Dermis microvascular lymphatic vessel endothelial cell (primary cell): Measurements from ENCODE around the gene CLIP1. TPM values are rescaled to one million over a fixed set of nuclear protein-coding genes. Genes with fewer than 3 reads are reported as not detected.
"Not testable (repeated sequence)": the region's sequence is repeated elsewhere in the genome, so short reads cannot be mapped to it uniquely, and the experiment has no call there.

Experiments
- DNase-seq, 2 donors: peaks; one replicate each; pipeline versions ENCODE4 v3.0.0 to v3.0.0-alpha.2; 2010; ENCODE audit warnings: low read depth in 2 of 2
- total RNA-seq: library from RNA; depleted of rRNA; stranded (reverse); fragments of >200 nt; gene quantifications from 2 replicates; pipeline ENCODE4 v1.2.1, GENCODE V29; 2014

The CLIP1 gene
- total RNA-seq = 22.6 and 28.7 TPM in 2 replicates

DNA sequence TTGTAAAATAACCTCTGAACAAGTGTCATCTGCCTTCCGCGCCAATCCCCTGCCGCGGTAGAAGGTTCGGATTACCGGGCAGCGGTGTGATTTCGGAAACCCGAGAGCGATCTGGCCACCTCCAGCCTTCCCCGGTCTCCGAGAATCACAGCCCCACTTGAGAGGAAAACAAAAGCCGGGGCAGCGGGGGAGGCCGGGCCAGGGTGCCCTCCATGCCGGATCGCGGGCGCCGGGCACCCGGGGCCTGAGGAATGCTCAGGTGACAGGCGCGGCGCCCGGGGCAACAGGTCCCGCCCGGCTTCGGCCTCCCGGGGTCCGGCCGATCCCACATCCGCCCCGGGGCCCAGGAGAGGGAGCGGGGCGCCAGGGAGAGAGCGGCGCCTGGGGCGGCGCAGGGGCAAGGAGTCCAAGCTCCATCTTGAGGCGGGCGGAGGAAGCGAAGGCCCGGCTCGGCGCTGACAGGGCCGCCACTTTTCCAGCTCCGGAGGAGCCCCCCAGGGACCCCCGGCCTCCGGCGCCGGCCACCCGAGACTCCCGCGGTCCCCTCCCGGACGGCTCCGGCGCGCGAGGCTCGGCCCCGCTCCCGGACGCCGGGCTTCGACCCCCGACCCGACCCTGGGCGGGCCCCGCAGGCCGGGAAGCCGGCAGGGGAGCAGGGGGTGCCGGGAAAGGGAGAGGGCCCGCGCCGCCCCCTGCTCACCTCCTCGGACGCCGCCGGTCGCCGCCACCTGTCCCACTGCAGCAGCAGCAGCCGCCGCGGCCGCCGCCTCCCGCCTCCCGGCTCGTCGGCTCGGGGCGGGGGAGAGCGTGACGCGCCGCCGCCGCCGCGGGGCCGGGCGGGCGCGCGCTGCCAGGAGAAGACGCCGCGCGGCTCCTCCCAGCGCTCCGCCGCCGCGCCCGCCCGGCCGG is at the start of gene CLIP1:
CLIP1 (minus strand) TSS at position 849 of the 909 bp plus-strand sequence. CDS start 42,217 bp downstream, outside the sequence.
- peak in 1 of 2 donors; percentile 64 for DNase-seq

DNA sequence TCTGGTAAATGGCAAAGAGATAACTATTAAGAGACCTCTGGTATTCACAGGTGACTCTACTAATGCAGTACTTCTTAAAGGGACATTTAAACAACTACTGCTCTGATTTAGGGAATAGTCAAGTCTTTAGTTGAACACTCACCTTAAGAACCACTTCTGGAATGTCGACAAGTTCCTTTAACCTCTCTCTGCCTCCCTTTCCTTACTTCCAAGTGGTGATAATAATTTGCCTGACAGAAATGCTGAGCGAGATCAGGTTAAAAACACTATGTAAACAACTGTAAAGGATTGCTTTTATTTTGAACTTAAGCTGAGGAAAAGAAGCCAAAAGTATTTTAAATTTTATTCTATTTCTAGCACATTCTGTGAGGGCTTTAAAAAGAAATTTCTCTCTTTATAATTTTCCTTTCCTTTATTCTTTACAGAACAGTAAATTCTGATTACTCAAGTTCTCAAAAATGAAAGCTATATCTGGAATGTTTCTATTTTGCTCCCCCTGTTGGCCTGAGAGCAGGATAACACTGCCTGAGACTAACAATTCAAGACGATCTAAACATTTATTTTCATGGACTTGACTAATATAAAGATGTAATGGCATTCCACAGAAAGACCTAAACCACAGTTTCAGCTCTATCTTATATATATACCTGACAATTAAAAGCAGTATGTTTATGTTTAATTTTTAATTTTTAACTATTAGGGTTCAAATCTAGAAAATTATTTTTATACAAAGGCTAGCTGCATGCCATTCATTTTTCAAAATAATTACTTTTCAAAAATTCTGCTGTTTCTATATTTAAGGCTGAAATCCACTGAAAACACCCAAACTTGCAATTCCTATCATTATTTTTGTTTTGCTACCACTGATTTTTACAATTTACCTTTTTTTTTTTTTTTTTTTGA is 49.1 kb upstream of the CLIP1 start:
- DNase-seq = peak; percentile 61 to 75

DNA sequence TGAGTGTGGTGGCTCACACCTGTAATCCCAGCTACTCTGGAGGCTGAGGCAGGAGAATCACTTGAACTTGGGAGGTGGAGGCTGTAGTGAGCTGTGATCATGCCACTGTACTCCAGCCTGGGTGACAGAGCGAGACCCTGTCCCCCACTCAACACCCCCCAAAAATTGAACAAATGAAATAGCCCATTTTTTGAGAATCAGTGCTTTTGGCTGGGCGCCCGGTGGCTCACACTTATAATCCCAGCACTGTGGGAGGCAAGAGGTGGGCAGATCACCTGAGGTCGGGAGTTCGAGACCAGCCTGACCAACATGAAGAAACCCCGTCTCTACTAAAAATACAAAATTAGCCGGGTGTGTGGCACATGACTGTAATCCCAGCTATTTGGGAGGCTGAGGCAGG is 48.1 kb upstream of the CLIP1 start:
- DNase-seq = not testable (repeated sequence)

DNA sequence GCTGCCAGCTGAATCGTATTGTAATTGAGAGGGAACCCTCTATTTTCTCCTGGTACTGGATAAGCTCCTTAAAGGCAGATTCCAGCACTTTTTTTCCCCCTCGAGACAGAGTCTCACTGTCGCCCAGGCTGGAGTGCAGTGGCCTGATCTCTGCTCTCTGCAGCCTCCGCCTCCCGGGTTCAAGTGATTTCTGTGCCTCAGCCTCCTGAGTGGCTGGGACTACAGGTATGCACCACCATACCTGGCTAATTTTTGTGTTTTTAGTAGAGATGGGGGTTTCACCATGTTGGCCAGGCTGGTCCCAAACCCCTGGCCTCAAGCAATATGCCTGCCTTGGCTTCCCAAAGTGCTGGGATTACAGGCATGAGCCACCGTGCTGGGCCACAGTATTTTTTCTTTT is 47.4 kb upstream of the CLIP1 start:
- not testable (repeated sequence) for DNase-seq

- DNase-seq = no peak
These were observed 45.5 kb upstream of the CLIP1 start for GRCh38 chr12:122467983-122468382.

- peak; percentile 25 to 83 for DNase-seq
These were observed 42.0 kb upstream of the CLIP1 start for GRCh38 chr12:122464317-122465042.

GRCh38 chr12:122460641-122461040 is 38.2 kb upstream of the CLIP1 start:
- DNase-seq = no peak

DNA sequence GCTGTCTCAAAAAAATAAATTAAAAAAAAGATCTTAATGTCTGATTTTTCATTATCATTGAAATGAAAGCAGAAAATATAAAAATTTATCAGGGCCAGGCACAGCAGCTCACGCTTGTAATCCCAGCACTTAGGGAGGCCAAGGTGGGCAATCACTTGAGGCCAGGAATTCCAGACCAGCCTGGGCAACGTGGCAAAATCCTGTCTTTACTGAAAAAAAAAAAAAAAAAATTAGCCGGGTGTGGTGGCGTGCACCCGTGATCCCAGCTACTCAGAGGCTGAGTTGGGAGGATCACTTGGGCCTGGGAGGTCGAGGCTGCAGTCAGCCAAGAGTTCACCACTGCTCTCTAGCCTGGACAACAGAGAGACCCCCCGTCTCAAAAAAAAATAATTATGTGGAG is 37.6 kb upstream of the CLIP1 start:
- no peak for DNase-seq

- no peak for DNase-seq
These were observed 36.7 kb upstream of the CLIP1 start for GRCh38 chr12:122459211-122459610.

GRCh38 chr12:122458105-122459035 is 35.9 kb upstream of the CLIP1 start:
- no peak for DNase-seq

DNA sequence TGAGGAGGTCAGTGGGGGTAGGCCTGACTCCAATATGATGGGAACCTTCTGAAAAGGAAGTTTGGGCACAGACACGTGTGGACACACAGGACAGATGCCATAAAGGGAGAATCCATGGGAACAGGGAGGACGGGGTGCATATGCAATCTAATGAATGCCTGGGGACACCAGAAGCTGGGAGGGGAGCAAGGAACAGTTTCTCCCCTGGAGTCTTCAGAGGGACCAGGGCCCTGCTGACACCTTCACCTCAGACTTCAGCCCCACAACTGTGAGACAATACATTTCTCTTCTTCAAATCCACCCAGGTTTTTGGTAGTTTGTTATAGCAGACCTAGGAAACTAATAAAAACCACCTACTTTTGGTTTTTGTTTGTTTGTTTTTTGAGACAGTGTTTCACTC is 35.2 kb upstream of the CLIP1 start:
- DNase-seq = no peak

- DNase-seq = no peak
These were observed 32.3 kb upstream of the CLIP1 start for GRCh38 chr12:122454739-122455138.

DNA sequence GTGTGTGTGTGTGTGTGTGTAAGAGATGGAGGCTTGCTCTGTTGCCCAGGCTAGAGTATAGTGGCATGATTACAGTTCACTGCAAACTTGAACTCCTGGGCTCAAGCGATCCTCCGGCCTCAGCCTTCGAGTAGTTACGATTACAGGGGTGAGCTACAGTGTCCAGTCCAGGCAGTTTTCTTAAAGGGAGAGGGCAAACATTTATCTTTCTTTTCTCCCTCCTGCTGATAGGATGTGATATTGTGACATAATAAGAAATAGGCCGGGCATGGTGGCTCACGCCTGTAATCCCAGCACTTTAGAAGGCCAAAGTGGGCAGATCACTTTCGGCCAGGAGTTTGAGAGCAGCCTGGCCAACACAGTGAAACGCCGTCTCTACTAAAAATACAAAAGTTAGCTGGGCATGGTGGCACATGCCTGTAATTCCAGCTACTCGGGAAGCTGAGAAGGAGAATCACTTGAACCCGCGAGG is 31.8 kb upstream of the CLIP1 start:
- DNase-seq = no peak

GRCh38 chr12:122452701-122453285 is 30.3 kb upstream of the CLIP1 start:
- no peak for DNase-seq

GRCh38 chr12:122449317-122449716 is 26.8 kb upstream of the CLIP1 start:
- peak; percentile 29 to 39 for DNase-seq

- not testable (repeated sequence) for DNase-seq
These were observed 25.4 kb upstream of the CLIP1 start for GRCh38 chr12:122447825-122448224.

- DNase-seq = not testable (repeated sequence)
These were observed 23.9 kb upstream of the CLIP1 start for GRCh38 chr12:122446390-122446789.

DNA sequence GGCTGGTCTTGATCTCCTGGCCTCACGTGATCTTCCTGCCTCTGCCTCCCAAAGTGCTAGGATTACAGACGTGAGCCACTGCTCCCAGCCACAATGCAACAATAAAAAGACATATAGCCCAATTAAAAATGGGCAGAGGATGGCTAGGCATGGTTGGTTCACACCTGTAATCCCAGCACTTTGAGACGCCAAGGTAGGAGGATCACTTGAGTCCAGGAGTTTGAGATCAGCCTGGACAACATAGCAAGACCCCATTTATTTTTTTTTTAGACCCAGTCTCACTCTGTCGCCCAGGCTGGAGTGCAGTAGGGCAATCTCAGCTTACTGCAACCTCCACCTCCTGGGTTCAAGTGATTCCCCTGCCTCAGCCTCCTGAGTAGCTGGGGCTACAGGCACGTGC is 21.6 kb upstream of the CLIP1 start:
- not testable (repeated sequence) for DNase-seq

GRCh38 chr12:122438822-122439221 is 16.4 kb upstream of the CLIP1 start:
- not testable (repeated sequence) for DNase-seq

DNA sequence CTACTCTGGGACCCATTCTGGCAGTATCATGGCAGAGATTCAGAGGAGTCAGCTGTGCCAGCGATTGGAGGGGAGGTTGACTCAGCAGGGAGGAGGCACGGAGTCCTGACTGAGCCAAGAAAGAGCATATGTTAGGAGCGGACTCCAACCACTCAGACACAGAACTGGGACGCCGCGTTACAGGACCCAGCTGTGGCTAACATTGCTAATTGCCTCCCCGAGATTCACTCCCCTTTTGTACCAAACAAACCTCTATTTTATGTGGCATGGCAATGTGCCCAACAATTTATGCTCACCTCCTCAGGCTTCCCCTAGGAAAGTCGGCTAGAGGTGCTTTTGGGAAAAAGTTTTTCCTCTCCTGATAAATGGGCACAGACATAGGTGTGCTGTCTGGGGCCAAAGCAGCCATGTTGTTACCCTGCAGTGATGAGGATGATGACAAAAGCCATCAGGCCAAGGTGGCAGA is 15.2 kb upstream of the CLIP1 start:
- no peak for DNase-seq
